Mesendoderm (in vitro differentiated cells): ENCODE results near the gene NDST1.

Experiments
- DNase-seq: peaks from one replicate; pipeline ENCODE4 v3.0.0; 2013
- H2AK5ac ChIP-seq: 2 replicates; pipeline ENCODE4 v1.6.1; 2013; ENCODE audit warnings: low read length, inconsistent platforms
- H2BK120ac ChIP-seq: 2 replicates; pipeline ENCODE4 v1.6.1; 2013; ENCODE audit warnings: low read depth, mild to moderate bottlenecking, low read length, moderate library complexity, mixed read lengths
- H2BK15ac ChIP-seq: replicated peaks from 2 replicates; pipeline ENCODE4 v1.6.1; 2013; ENCODE audit warnings: low read depth, mild to moderate bottlenecking, moderate library complexity
- H2BK5ac ChIP-seq: 2 replicates; pipeline ENCODE4 v1.6.1; 2013; ENCODE audit warnings: low read length, inconsistent platforms
- H3K18ac ChIP-seq: 2 replicates; pipeline ENCODE4 v1.6.1; 2013; ENCODE audit warnings: mild to moderate bottlenecking, low read length, mixed read lengths
- H3K23ac ChIP-seq: one replicate; pipeline ENCODE4 v1.6.1; 2013; ENCODE audit warnings: low read length
- H3K27ac ChIP-seq: 2 replicates; pipeline ENCODE4 v1.5.1; 2013; ENCODE audit warnings: low read depth, mild to moderate bottlenecking, inconsistent platforms, low read length, moderate library complexity
- H3K27me3 ChIP-seq: 2 replicates; pipeline ENCODE4 v1.6.1; 2013; ENCODE audit warnings: low read length, control low read depth, mild to moderate bottlenecking, inconsistent platforms; ENCODE audit not compliant: insufficient read depth, poor library complexity
- H3K36me3 ChIP-seq: 2 replicates; pipeline ENCODE4 v1.6.1; 2013; ENCODE audit warnings: low read length, inconsistent platforms; ENCODE audit not compliant: control insufficient read depth, insufficient read depth
- H3K4ac ChIP-seq: one replicate; pipeline ENCODE4 v1.6.1; 2013; ENCODE audit warnings: low read depth, mild to moderate bottlenecking, low read length, moderate library complexity
- H3K4me1 ChIP-seq: 2 replicates; pipeline ENCODE4 v1.6.1; 2013; ENCODE audit warnings: low read depth, low read length, inconsistent platforms; ENCODE audit not compliant: control insufficient read depth
- H3K4me2 ChIP-seq: 2 replicates; pipeline ENCODE4 v1.6.1; 2013; ENCODE audit warnings: low read length
- H3K4me3 ChIP-seq: 2 replicates; pipeline ENCODE4 v1.5.1; 2013; ENCODE audit warnings: mild to moderate bottlenecking, low read length
- H3K56ac ChIP-seq: one replicate; pipeline ENCODE4 v1.6.1; 2013; ENCODE audit warnings: low read length
- H3K79me1 ChIP-seq: 2 replicates; pipeline ENCODE4 v1.6.1; 2013; ENCODE audit warnings: low read length, inconsistent platforms
- H3K79me2 ChIP-seq: 2 replicates; pipeline ENCODE4 v1.6.1; 2013; ENCODE audit warnings: mild to moderate bottlenecking, low read length; ENCODE audit not compliant: control insufficient read depth, insufficient read depth
- H3K9ac ChIP-seq: 2 replicates; pipeline ENCODE4 v1.6.1; 2013; ENCODE audit warnings: low read length, inconsistent platforms
- H4K5ac ChIP-seq: one replicate; pipeline ENCODE4 v1.6.1; 2013; ENCODE audit warnings: low read length
- H4K8ac ChIP-seq: one replicate; pipeline ENCODE4 v1.6.1; 2013; ENCODE audit warnings: low read depth, mild to moderate bottlenecking, control low read depth, low read length, moderate library complexity
- WGBS: extraction: QIAGEN DNeasy Blood & Tissue Kit; methylation state at CpG from one replicate; pipeline ENCODE4 v1.1.7; 2013; ENCODE audit warnings: low lambda C conversion rate, missing lambda C conversion rate; ENCODE audit not compliant: insufficient coverage; ENCODE audit errors: extremely low coverage; 5-methylcytosine and 5-hydroxymethylcytosine counted together

Gene NDST1

GRCh38 chr5:150525163-150525562 lies 17.2 kb downstream of the NDST1 start:
- H3K9ac ChIP-seq, result peak overlapping the region; percentile 7
- peaks cover 5% of the 10 kb centered on the region for H3K4me1 ChIP-seq
- H3K27ac ChIP-seq, result no peak overlapping the region
- H4K8ac ChIP-seq, result no peak overlapping the region
- no peak overlapping the region for H3K4me3 ChIP-seq
- H3K36me3 ChIP-seq, result peaks cover 3% of the 10 kb centered on the region
- peaks cover 43% of the 10 kb centered on the region for H3K79me2 ChIP-seq
- no peak overlapping the region for H4K5ac ChIP-seq
- no peak overlapping the region for H3K4ac ChIP-seq
- peak overlapping the region; percentile 6 for H3K56ac ChIP-seq
- no peak overlapping the region for H2AK5ac ChIP-seq
- H3K4me2 ChIP-seq, result no peak overlapping the region
- no peak overlapping the region for H2BK15ac ChIP-seq
- no peak for DNase-seq
- H3K27me3 ChIP-seq, result no peaks in the 10 kb centered on the region
- H3K79me1 ChIP-seq, result peaks cover 43% of the 10 kb centered on the region
- no peak overlapping the region for H2BK120ac ChIP-seq
- H2BK5ac ChIP-seq, result no peak overlapping the region
- no CpG with 5 or more reads among the region's 8 CpGs for WGBS
- H3K23ac ChIP-seq, result no peak overlapping the region
- H3K18ac ChIP-seq, result no peak overlapping the region

DNA sequence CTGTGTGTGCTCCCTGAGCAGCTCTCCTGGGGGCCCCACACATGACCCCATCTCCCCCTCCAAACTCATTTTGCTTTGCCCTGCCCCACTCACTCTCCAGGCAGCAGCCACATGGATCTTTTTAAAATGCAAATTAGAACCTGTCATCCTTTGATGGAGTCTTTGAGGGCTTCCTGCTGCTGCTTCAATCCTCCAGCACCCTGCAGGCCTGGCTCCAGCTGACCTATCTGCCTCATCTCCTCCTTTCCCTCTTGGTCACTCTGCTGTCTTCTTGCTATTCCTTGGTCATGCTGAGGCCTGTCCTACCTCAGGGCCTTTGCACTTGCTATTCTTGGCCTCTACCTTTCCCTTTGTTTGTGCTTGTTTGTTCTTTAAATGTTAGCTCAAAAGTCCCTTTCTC lies 17.9 kb downstream of the NDST1 start:
- Histone ChIP-seq H4K5ac (no peak overlapping the region), H3K23ac (no peak overlapping the region), H3K4ac (no peak overlapping the region), H3K79me2 (peaks cover 37% of the 10 kb centered on the region), H3K27ac (no peak overlapping the region), H2BK15ac (no peak overlapping the region), H2BK120ac (no peak overlapping the region), H3K4me2 (no peak overlapping the region), H3K27me3 (no peaks in the 10 kb centered on the region), H4K8ac (no peak overlapping the region), H3K9ac (no peak overlapping the region), H3K4me1 (peaks cover 6% of the 10 kb centered on the region), H3K79me1 (peaks cover 38% of the 10 kb centered on the region), H3K4me3 (no peak overlapping the region), H3K36me3 (peaks cover 3% of the 10 kb centered on the region), H3K56ac (no peak overlapping the region), H3K18ac (no peak overlapping the region), H2AK5ac (no peak overlapping the region), H2BK5ac (no peak overlapping the region)
- DNase-seq, result no peak

- no peak overlapping the region for H2AK5ac ChIP-seq
These were observed 19.1 kb downstream of the NDST1 start for GRCh38 chr5:150527038-150527437.

DNA sequence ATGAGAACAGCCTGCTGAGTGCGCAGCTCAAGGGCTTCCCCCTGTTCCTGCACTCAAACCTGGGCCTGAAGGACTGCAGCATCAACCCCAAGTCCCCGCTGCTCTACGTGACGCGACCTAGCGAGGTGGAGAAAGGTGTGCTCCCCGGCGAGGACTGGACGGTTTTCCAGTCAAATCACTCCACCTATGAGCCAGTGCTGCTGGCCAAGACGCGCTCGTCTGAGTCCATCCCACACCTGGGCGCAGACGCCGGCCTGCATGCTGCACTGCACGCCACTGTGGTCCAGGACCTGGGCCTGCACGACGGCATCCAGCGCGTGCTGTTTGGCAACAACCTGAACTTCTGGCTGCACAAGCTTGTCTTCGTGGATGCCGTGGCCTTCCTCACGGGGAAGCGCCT lies 19.9 kb downstream of the NDST1 start:
- Histone ChIP-seq H3K9ac (no peak overlapping the region), H3K56ac (no peak overlapping the region), H4K5ac (no peak overlapping the region), H3K36me3 (peaks cover 2% of the 10 kb centered on the region), H2BK15ac (no peak overlapping the region), H3K79me2 (peaks cover 36% of the 10 kb centered on the region), H4K8ac (no peak overlapping the region), H3K4me2 (no peak overlapping the region), H3K4ac (no peak overlapping the region), H2BK120ac (no peak overlapping the region), H3K79me1 (peaks cover 36% of the 10 kb centered on the region), H3K4me1 (peaks cover 6% of the 10 kb centered on the region), H3K27ac (no peak overlapping the region), H3K27me3 (no peaks in the 10 kb centered on the region), H3K4me3 (no peak overlapping the region), H2AK5ac (no peak overlapping the region), H2BK5ac (no peak overlapping the region), H3K18ac (no peak overlapping the region), H3K23ac (no peak overlapping the region)
- WGBS, result no CpG with 5 or more reads among the region's 24 CpGs
- no peak for DNase-seq

More at GRCh38 chr5:150527038-150527437, 19.1 kb downstream of the NDST1 start:
- no peaks in the 10 kb centered on the region for H3K27me3 ChIP-seq
- peaks cover 38% of the 10 kb centered on the region for H3K79me1 ChIP-seq
- no peak overlapping the region for H3K27ac ChIP-seq
- H3K9ac ChIP-seq, result no peak overlapping the region
- no peak overlapping the region for H3K23ac ChIP-seq
- no peak for DNase-seq
- WGBS, result no CpG with 5 or more reads among the region's 8 CpGs
- no peak overlapping the region for H2BK15ac ChIP-seq
- H4K5ac ChIP-seq, result no peak overlapping the region
- no peak overlapping the region for H2BK5ac ChIP-seq
- H3K18ac ChIP-seq, result no peak overlapping the region
- H3K4me3 ChIP-seq, result no peak overlapping the region
- H3K36me3 ChIP-seq, result peaks cover 2% of the 10 kb centered on the region
- no peak overlapping the region for H3K56ac ChIP-seq
- peaks cover 38% of the 10 kb centered on the region for H3K79me2 ChIP-seq
- no peak overlapping the region for H3K4me2 ChIP-seq
- H3K4me1 ChIP-seq, result peaks cover 6% of the 10 kb centered on the region
- no peak overlapping the region for H3K4ac ChIP-seq
- H2BK120ac ChIP-seq, result no peak overlapping the region
- no peak overlapping the region for H4K8ac ChIP-seq

DNA sequence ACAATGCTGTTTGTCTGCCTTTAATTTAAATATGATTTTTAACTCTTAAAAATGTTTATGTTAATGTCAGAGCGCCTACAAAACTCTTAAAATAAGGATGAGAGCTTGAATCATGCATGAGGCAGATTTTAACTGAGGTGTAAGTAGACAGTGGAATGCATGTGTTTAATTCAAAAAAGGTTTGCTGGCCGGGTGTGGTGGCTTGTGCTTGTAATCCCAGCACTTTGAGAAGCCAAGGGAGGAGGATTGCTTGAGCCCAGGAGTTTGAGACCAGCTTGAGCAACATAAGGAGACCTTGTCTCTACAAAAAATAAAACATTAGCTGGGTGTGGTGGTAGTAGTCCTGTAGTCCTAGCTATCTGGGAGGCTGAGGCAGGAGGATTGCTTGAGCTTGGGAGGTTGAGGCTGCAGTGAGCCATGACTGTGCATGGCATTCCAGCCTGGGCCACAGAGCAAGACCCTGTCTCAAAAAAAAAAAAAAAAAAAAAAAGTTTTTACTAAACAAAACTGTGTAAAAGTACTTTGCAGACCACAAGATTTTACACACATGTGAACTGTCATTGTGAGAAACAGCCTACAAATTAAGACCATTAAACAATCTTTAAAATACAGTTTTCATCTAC lies 21.1 kb downstream of the NDST1 start:
- Histone ChIP-seq H3K79me1 (peaks cover 30% of the 10 kb centered on the region), H3K4me2 (no peak overlapping the region), H4K8ac (no peak overlapping the region), H3K4me3 (no peak overlapping the region), H4K5ac (no peak overlapping the region), H3K4ac (no peak overlapping the region), H3K4me1 (peaks cover 6% of the 10 kb centered on the region), H2BK15ac (no peak overlapping the region), H3K23ac (no peak overlapping the region), H3K27ac (no peak overlapping the region), H2BK5ac (no peak overlapping the region), H2BK120ac (no peak overlapping the region), H3K56ac (no peak overlapping the region), H3K9ac (no peak overlapping the region), H3K36me3 (peaks cover 6% of the 10 kb centered on the region), H3K18ac (no peak overlapping the region), H3K79me2 (peaks cover 27% of the 10 kb centered on the region), H2AK5ac (no peak overlapping the region), H3K27me3 (no peaks in the 10 kb centered on the region)
- DNase-seq, result no peak
- WGBS, result no CpG with 5 or more reads among the region's 2 CpGs

DNA sequence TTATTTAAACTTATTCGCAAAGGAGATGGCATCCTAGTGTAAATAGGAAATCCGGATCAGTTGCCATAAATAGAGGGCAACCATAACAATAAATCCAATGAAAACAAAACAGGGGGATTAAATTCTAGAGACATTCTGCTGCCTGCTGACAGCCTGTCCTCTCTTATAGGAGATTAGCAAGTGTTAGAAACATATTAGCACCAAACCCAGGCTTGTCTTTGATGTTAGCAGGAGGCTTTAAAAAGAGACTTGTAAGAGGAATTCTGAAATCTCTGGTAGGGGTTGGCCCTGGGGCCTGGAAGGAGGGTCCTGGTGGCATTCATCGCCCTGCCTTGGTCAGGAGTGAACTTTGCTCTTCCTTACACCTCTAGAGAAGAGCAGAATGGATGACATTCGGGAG lies 21.6 kb downstream of the NDST1 start:
- peaks cover 6% of the 10 kb centered on the region for H3K4me1 ChIP-seq
- H2AK5ac ChIP-seq, result no peak overlapping the region
- no peak overlapping the region for H3K23ac ChIP-seq
- H2BK15ac ChIP-seq, result no peak overlapping the region
- peaks cover 26% of the 10 kb centered on the region for H3K79me1 ChIP-seq
- H4K5ac ChIP-seq, result no peak overlapping the region
- H3K36me3 ChIP-seq, result peaks cover 6% of the 10 kb centered on the region
- no peak overlapping the region for H3K9ac ChIP-seq
- H4K8ac ChIP-seq, result no peak overlapping the region
- H2BK120ac ChIP-seq, result no peak overlapping the region
- no peak overlapping the region for H3K4me3 ChIP-seq
- H3K79me2 ChIP-seq, result peaks cover 22% of the 10 kb centered on the region
- H3K56ac ChIP-seq, result no peak overlapping the region
- peak; percentile 91 for DNase-seq
- H3K27me3 ChIP-seq, result no peaks in the 10 kb centered on the region
- no peak overlapping the region for H2BK5ac ChIP-seq
- WGBS, result 100% methylated on average over 1 of the region's 4 CpGs
- no peak overlapping the region for H3K27ac ChIP-seq
- H3K4me2 ChIP-seq, result no peak overlapping the region
- H3K18ac ChIP-seq, result peak overlapping the region; percentile 61
- no peak overlapping the region for H3K4ac ChIP-seq
